ENCODE results near the gene HVCN1.

The HVCN1 gene

DNA sequence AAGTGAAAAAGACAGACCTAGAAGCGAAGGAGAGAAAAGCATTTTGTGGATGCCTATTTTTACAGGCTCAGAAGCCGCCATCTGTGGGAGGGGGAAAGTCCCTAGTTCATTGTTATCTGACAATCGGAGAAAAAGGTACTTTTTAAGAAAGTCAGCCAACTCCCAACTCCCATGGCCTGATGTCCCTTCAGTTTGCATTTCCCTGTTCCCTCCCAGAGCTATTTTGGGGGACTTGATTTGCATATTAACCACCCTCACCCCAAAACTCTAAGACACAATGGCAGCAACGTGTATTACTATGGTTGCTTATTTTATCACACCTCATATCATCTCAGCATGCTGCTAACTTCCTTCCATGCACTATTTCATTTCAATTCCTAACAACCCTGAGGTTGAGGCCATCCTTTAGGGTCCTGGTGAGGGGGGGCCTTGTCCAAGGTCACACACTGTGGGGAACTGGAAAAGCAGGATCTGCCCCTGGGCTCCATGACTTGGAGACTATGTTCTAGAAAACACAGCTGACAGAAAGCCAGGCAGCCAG, 18.7 kb downstream of the HVCN1 start:
- no peaks in the 10 kb centered on the region for H3K27me3 ChIP-seq (replicated peaks; ENCODE audit: control insufficient read depth, insufficient read depth, low read length)
- H3K4me3 ChIP-seq (replicated peaks; ENCODE audit: low read depth, low read length), result no peak overlapping the region; the same call in 1 of the 2 replicates
- TF ChIP-seq, protein P1, sequence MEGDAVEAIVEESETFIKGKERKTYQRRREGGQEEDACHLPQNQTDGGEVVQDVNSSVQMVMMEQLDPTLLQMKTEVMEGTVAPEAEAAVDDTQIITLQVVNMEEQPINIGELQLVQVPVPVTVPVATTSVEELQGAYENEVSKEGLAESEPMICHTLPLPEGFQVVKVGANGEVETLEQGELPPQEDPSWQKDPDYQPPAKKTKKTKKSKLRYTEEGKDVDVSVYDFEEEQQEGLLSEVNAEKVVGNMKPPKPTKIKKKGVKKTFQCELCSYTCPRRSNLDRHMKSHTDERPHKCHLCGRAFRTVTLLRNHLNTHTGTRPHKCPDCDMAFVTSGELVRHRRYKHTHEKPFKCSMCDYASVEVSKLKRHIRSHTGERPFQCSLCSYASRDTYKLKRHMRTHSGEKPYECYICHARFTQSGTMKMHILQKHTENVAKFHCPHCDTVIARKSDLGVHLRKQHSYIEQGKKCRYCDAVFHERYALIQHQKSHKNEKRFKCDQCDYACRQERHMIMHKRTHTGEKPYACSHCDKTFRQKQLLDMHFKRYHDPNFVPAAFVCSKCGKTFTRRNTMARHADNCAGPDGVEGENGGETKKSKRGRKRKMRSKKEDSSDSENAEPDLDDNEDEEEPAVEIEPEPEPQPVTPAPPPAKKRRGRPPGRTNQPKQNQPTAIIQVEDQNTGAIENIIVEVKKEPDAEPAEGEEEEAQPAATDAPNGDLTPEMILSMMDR (IDR thresholded peaks at IDR 0.05; ENCODE audit: insufficient read depth, low read length, poor library complexity, severe bottlenecking), result no peak
- H3K36me3 ChIP-seq (ENCODE audit: control insufficient read depth, insufficient read depth, low read length), result peaks cover 7% of the 10 kb centered on the region
- DNase-seq (ENCODE audit: extremely low read depth, insufficient read length), result peak; percentile 84

DNA sequence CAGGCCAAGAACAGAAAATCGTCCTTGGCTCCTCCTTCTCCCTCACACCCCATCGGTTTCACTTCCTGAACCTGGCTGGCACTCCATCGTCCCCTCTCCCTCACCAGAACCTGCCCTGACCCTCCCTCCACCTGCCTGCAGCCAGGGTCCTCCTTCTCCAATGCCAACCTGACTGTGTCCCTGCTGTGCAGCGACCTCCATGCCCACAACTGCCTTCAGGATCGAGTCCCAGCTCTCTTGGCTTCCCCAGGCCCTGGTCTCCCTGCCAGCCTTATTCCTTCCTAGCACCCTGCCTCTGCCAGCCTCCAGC, 19.8 kb downstream of the HVCN1 start:
- peak overlapping the region; percentile 70 for H3K4me3 ChIP-seq (replicated peaks; ENCODE audit: low read depth, low read length)
- H3K27me3 ChIP-seq (replicated peaks; ENCODE audit: control insufficient read depth, insufficient read depth, low read length), result no peaks in the 10 kb centered on the region
- TF ChIP-seq, protein P1 (IDR thresholded peaks at IDR 0.05; ENCODE audit: insufficient read depth, low read length, poor library complexity, severe bottlenecking), result no peak
- DNase-seq (ENCODE audit: extremely low read depth, insufficient read length), result peak; percentile 74
- peaks cover 9% of the 10 kb centered on the region for H3K36me3 ChIP-seq (ENCODE audit: control insufficient read depth, insufficient read depth, low read length)

DNA sequence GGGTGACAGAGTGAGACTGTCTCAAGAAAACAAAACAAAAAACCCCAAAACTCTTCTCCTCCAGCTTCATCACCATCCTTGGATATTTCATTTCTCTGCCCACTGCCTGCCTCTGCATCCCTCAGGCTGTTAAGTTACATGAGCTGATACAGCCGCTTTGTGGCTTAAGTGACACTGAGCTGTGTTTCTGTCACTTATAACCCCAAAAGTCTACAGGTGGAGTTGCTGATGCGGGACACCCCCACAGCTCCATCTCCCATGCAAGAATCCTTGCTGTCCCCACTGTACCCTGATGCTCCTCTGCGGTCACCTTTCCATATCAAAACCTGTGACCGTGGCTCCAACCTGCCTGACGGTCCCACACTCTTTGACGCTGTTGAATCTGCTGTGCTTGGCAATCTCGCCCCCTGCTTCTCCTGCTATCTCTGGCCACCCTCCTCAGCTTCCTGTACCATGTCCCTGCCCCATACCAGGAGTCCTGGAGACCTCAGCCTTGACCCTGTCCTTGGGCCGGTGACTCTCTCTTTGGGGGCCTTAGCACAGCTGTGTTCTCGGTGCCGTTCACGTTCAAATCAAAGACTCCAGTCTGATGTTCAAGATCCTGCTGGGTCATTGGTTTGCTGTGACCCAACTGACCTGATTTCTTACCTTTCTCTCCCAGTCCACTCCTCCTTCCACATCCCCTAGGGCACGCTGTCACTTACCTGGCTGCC, 20.3 kb downstream of the HVCN1 start:
- TF ChIP-seq, protein P1 (IDR thresholded peaks at IDR 0.05; ENCODE audit: insufficient read depth, low read length, poor library complexity, severe bottlenecking), result no peak
- DNase-seq (ENCODE audit: extremely low read depth, insufficient read length), result peak; percentile 46
- peaks cover 9% of the 10 kb centered on the region for H3K36me3 ChIP-seq (ENCODE audit: control insufficient read depth, insufficient read depth, low read length)
- no peaks in the 10 kb centered on the region for H3K27me3 ChIP-seq (replicated peaks; ENCODE audit: control insufficient read depth, insufficient read depth, low read length)
- peak overlapping the region; percentile 70 for H3K4me3 ChIP-seq (replicated peaks; ENCODE audit: low read depth, low read length)

DNA sequence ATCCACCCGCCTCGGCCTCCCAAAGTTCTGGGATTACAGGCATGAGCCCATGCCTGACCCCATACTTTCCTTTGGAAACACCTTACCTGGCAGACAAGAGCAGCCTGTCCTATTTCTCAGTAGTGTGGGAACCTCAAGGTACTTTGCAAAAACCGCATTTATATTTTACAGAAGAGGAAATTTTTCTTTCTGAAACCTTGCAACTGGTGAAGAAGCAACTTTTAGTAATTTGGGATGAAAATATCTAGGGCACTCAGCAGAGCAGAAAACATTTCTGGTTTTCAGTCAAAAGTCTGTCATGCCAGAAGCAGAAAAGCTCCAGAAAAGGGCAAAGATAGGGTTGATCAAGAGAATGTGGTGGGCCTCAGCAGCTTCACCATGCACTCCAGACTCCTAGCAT, 21.2 kb downstream of the HVCN1 start:
- Histone ChIP-seq H3K27me3 (replicated peaks; ENCODE audit: control insufficient read depth, insufficient read depth, low read length) (no peaks in the 10 kb centered on the region), H3K36me3 (ENCODE audit: control insufficient read depth, insufficient read depth, low read length) (peaks cover 9% of the 10 kb centered on the region), H3K4me3 (replicated peaks; ENCODE audit: low read depth, low read length) (peak overlapping the region; percentile 70)
- DNase-seq (ENCODE audit: extremely low read depth, insufficient read length), result no peak
- TF ChIP-seq, protein P1 (IDR thresholded peaks at IDR 0.05; ENCODE audit: insufficient read depth, low read length, poor library complexity, severe bottlenecking), result no peak

DNA sequence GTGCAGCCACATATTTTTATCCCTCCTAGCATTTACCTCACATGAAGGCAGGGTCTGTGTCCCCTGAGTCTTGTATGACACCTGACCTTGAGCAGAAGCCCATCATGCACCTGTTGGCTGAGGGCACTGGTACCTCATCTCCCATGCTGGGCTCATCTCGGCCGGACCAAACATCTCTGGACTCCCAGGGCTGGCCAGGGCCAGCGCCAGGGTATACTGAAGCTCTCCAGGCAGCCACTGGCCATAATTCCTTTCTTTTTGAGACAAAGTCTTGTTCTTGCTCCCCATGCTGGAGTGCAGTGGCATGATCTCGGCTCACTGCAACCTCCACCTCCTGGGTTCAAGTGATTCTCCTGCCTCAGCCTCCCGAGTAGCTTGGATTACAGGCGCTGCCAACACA, 22.0 kb downstream of the HVCN1 start:
- TF ChIP-seq, protein P1 (IDR thresholded peaks at IDR 0.05; ENCODE audit: insufficient read depth, low read length, poor library complexity, severe bottlenecking), result no peak

More for the DNA sequence above, 22.0 kb downstream of the HVCN1 start:
- peaks cover 9% of the 10 kb centered on the region for H3K36me3 ChIP-seq (ENCODE audit: control insufficient read depth, insufficient read depth, low read length)
- peak overlapping the region; percentile 70 for H3K4me3 ChIP-seq (replicated peaks; ENCODE audit: low read depth, low read length)
- DNase-seq (ENCODE audit: extremely low read depth, insufficient read length), result no peak
- H3K27me3 ChIP-seq (replicated peaks; ENCODE audit: control insufficient read depth, insufficient read depth, low read length), result no peaks in the 10 kb centered on the region
